Measurements from ENCODE around the gene LRRC66. TPM values are rescaled to one million over a fixed set of nuclear protein-coding genes. Genes with fewer than 3 reads are reported as not detected.

Gene LRRC66
- total RNA-seq, 2 donors from 2014 or later: 0.72 to 0.77 TPM

GRCh38 chr4:52005604-52006273 lies 14.4 kb downstream of the LRRC66 start:
- ATAC-seq (replicated peaks in 1 of 2) (no peak), DNase-seq (no peak)
- no peak overlapping the region for H3K4me3 Mint-ChIP-seq
- H3K27me3 Mint-ChIP-seq (ENCODE audit: low read depth): no peaks in the 10 kb centered on the region
- no peaks in the 10 kb centered on the region for H3K9me3 Mint-ChIP-seq
- H3K36me3 Mint-ChIP-seq (ENCODE audit: insufficient read depth in 2 of 2): no peaks in the 10 kb centered on the region
- no peak overlapping the region for H3K27ac Mint-ChIP-seq
- no peaks in the 10 kb centered on the region for H3K4me1 Mint-ChIP-seq (ENCODE audit: low read depth)

DNA sequence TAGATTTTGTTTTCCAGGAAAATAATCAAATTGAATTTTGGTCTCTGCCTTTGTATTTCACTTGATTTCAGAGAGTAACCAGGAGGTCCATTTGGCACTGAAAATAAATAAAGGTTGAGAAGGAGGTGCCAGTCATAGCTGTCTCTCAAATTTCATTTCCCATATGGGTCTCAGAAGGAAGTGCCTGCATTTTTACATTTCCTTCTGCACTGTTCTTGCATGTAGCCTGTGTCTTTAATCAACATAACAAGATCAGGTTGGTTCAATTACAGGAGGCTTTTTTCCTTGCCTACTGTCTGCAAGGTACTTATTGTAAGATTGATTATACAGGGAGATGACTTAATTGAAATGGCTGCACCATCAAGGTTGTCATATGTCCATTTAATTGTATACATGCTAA lies 15.7 kb downstream of the LRRC66 start:
- ATAC-seq (replicated peaks in 1 of 2): no peak
- Mint-ChIP-seq H3K27me3 (ENCODE audit: low read depth) (no peaks in the 10 kb centered on the region), H3K9me3 (no peaks in the 10 kb centered on the region), H3K4me3 (no peak overlapping the region), H3K4me1 (ENCODE audit: low read depth) (no peaks in the 10 kb centered on the region), H3K27ac (no peak overlapping the region), H3K36me3 (ENCODE audit: insufficient read depth in 2 of 2) (no peaks in the 10 kb centered on the region)
- no peak for DNase-seq

GRCh38 chr4:52001616-52002015 lies 18.5 kb downstream of the LRRC66 start:
- Mint-ChIP-seq H3K9me3 (no peaks in the 10 kb centered on the region), H3K27me3 (ENCODE audit: low read depth) (peaks cover 8% of the 10 kb centered on the region), H3K4me3 (no peak overlapping the region), H3K27ac (no peak overlapping the region), H3K36me3 (ENCODE audit: insufficient read depth in 2 of 2) (no peaks in the 10 kb centered on the region), H3K4me1 (ENCODE audit: low read depth) (no peaks in the 10 kb centered on the region)
- no peak for ATAC-seq (replicated peaks in 1 of 2)
- DNase-seq: no peak

DNA sequence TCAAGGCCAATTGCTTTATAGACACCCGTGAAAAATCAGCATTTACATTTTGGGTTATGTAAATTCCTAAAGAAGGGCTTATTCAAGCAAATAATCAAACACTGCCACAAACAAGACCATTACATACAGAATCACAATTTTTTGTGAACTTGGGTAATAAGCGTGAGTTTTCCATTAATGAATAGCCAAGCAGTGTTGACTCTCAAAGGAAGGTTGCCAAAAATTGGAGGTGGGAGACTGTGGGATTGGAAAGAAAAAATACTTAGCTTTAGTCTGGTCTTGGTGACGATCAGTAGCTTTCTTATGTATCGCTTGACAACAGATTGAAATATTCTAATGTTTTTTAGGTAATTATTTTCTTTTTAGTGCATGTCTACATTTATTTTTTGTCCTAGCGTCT lies 20.9 kb downstream of the LRRC66 start:
- ATAC-seq (replicated peaks in 1 of 2): no peak
- H3K27me3 Mint-ChIP-seq (ENCODE audit: low read depth): peaks cover 8% of the 10 kb centered on the region
- H3K4me3 Mint-ChIP-seq: no peak overlapping the region
- no peaks in the 10 kb centered on the region for H3K36me3 Mint-ChIP-seq (ENCODE audit: insufficient read depth in 2 of 2)
- no peaks in the 10 kb centered on the region for H3K4me1 Mint-ChIP-seq (ENCODE audit: low read depth)
- no peak for DNase-seq
- no peak overlapping the region for H3K27ac Mint-ChIP-seq
- no peaks in the 10 kb centered on the region for H3K9me3 Mint-ChIP-seq

- H3K36me3 Mint-ChIP-seq (ENCODE audit: insufficient read depth in 2 of 2): no peaks in the 10 kb centered on the region
- no peak for DNase-seq
- no peak for ATAC-seq (replicated peaks in 1 of 2)
- H3K4me1 Mint-ChIP-seq (ENCODE audit: low read depth): no peaks in the 10 kb centered on the region
- H3K27me3 Mint-ChIP-seq (ENCODE audit: low read depth): peaks cover 10% of the 10 kb centered on the region
- no peak overlapping the region for H3K27ac Mint-ChIP-seq
- H3K9me3 Mint-ChIP-seq: no peaks in the 10 kb centered on the region
- H3K4me3 Mint-ChIP-seq: no peak overlapping the region
These were observed 21.3 kb downstream of the LRRC66 start for GRCh38 chr4:51998837-51999236.

GRCh38 chr4:51997647-51998046 lies 22.5 kb downstream of the LRRC66 start:
- H3K4me3 Mint-ChIP-seq: no peak overlapping the region
- no peaks in the 10 kb centered on the region for H3K4me1 Mint-ChIP-seq (ENCODE audit: low read depth)
- H3K36me3 Mint-ChIP-seq (ENCODE audit: insufficient read depth in 2 of 2): no peaks in the 10 kb centered on the region
- no peak for DNase-seq
- no peaks in the 10 kb centered on the region for H3K9me3 Mint-ChIP-seq
- H3K27ac Mint-ChIP-seq: no peak overlapping the region
- peaks cover 18% of the 10 kb centered on the region for H3K27me3 Mint-ChIP-seq (ENCODE audit: low read depth)
- no peak for ATAC-seq (replicated peaks in 1 of 2)

DNA sequence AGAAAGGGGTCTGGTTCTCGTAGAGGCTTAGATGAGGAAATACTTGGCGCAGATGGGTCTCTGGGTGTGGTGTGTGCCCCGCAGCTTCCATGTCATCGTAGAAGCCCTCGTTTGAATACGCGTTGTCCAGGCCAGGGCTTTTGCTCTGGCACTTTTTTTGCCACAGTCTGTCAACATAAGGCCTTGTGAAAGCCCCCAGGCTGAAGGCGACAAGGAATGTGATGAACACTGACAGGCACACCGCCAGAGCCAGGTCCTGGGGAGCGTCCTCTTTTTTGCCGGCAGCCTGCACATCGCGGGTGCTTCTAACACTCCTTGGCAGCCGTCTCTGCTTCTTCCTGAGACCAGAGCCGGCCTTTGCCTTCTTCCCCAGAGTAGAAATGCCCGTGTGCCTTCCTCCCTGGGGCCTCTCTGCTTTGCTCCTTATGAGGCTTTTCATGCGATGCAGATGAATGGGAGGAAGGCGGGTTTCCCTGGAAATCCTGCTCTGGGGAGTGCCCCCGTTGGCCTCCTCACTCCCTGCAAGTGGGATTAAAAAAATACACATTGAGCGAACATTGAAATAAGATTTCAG lies 24.4 kb downstream of the LRRC66 start:
- no peak for ATAC-seq (replicated peaks in 1 of 2)
- Mint-ChIP-seq H3K27me3 (ENCODE audit: low read depth) (peaks cover 22% of the 10 kb centered on the region), H3K4me1 (ENCODE audit: low read depth) (no peaks in the 10 kb centered on the region), H3K4me3 (no peak overlapping the region), H3K27ac (no peak overlapping the region), H3K9me3 (peaks cover 3 to 5% of the 10 kb centered on the region in 2 donors), H3K36me3 (ENCODE audit: insufficient read depth in 2 of 2) (no peaks in the 10 kb centered on the region)
- no peak for DNase-seq

- DNase-seq (no peak), ATAC-seq (replicated peaks in 1 of 2) (no peak)
- Mint-ChIP-seq H3K27me3 (ENCODE audit: low read depth) (peaks cover 8% of the 10 kb centered on the region), H3K9me3 (peaks cover 2 to 3% of the 10 kb centered on the region in 2 donors), H3K27ac (no peak overlapping the region), H3K4me3 (no peak overlapping the region), H3K4me1 (ENCODE audit: low read depth) (no peaks in the 10 kb centered on the region), H3K36me3 (ENCODE audit: insufficient read depth in 2 of 2) (no peaks in the 10 kb centered on the region)
These were observed 54.3 kb downstream of the LRRC66 start for GRCh38 chr4:51965862-51966261.

- H3K9me3 Mint-ChIP-seq: peaks cover 2 to 3% of the 10 kb centered on the region in 2 donors
- no peak overlapping the region for H3K27ac Mint-ChIP-seq
- peaks cover 8% of the 10 kb centered on the region for H3K27me3 Mint-ChIP-seq (ENCODE audit: low read depth)
- ATAC-seq (replicated peaks in 1 of 2) (no peak), DNase-seq (no peak)
- H3K4me3 Mint-ChIP-seq: no peak overlapping the region
- H3K36me3 Mint-ChIP-seq (ENCODE audit: insufficient read depth in 2 of 2): no peaks in the 10 kb centered on the region
- no peaks in the 10 kb centered on the region for H3K4me1 Mint-ChIP-seq (ENCODE audit: low read depth)
These were observed 56.2 kb downstream of the LRRC66 start for GRCh38 chr4:51963841-51964517.

DNA sequence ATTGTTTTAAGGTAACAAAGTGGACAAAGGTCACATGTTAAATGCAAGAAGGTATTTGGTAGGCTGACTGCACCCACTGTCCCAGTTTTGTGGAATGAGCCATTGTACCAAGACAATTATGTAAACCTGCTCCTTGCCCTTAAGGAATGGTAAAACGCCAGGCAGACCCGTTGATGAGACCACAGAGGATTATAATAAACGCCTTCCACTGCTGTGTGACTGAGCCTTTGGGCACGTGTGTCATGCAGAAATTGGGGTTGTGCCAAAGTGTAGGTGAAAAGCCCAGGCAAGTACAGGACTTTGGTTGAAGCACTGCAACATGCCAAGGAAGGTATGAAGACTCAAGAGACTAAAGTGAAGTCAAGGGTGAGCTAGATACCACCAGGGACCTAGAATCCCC lies 59.7 kb downstream of the LRRC66 start:
- ATAC-seq (replicated peaks in 1 of 2) (no peak), DNase-seq (no peak)
- Mint-ChIP-seq H3K27me3 (ENCODE audit: low read depth) (peaks cover 8% of the 10 kb centered on the region), H3K9me3 (peaks cover 5 to 6% of the 10 kb centered on the region in 2 donors), H3K27ac (no peak overlapping the region), H3K36me3 (ENCODE audit: insufficient read depth in 2 of 2) (no peaks in the 10 kb centered on the region), H3K4me1 (ENCODE audit: low read depth) (no peaks in the 10 kb centered on the region), H3K4me3 (no peak overlapping the region)

DNA sequence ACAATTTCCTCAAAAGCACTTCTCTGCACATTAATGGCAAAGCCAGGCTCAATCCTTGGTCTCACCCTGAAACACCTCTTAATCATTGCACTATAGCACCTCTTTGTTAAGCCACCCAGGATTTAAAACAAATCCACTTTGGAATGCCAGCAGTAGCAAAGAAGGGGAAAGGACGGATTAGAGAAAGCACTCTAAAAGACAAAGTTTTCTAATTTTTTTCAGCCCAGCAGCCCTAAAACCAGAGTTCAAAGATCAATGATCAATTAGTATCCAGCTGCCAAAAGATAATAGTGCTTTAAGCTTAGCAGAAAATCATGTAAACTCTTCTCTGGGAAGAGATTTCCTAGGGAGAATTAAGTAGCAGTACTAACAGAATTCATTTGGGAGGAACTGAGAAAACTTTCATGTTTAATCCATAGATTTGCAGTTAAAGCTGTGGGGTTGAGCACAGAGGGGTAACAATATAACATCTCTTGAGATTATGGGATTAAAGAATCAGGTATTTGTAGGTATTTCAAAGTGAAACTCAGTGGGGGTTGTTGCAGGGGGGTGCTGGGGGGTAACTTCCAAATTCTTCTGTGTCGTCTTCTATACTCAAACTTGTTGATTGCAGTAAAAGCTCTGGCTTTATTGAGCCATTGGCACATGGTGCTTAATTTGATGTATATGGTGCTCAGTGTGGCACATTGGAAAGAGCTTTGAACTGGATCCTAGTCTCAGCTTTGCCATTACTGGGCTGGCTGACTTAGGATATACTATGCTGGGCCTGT lies 61.8 kb downstream of the LRRC66 start:
- no peak for DNase-seq
- peaks cover 5 to 6% of the 10 kb centered on the region in 2 donors for H3K9me3 Mint-ChIP-seq
- H3K4me1 Mint-ChIP-seq (ENCODE audit: low read depth): no peaks in the 10 kb centered on the region
- peaks cover 8% of the 10 kb centered on the region for H3K27me3 Mint-ChIP-seq (ENCODE audit: low read depth)
- no peak overlapping the region for H3K4me3 Mint-ChIP-seq
- ATAC-seq (replicated peaks in 1 of 2): no peak
- H3K36me3 Mint-ChIP-seq (ENCODE audit: insufficient read depth in 2 of 2): no peaks in the 10 kb centered on the region
- no peak overlapping the region for H3K27ac Mint-ChIP-seq

All from activated T-cell treated with anti-CD3 and anti-CD28 coated beads, Interleukin-2, amount 50 U/mL, for 72 hours (primary cell).